H7 (cell line): ENCODE measurements around the gene ZNF438. TPM values are rescaled to one million over a fixed set of nuclear protein-coding genes. Genes with fewer than 3 reads are reported as not detected.
"Not testable (repeated sequence)": the region's sequence is repeated elsewhere in the genome, so short reads cannot be mapped to it uniquely, and the experiment has no call there.

ENCODE experiments used
- DNase-seq: peaks from one replicate; pipeline ENCODE4 v3.0.0; 2012
- H3K27me3 ChIP-seq: 2 replicates; pipeline ENCODE4 v1.6.0; 2011; ENCODE audit warnings: mild to moderate bottlenecking, low read length; ENCODE audit not compliant: control insufficient read depth, insufficient read depth
- H3K36me3 ChIP-seq: replicated peaks from 2 replicates; pipeline ENCODE4 v1.5.1; 2011; ENCODE audit warnings: low read length; ENCODE audit not compliant: control insufficient read depth, insufficient read depth
- H3K4me3 ChIP-seq: 2 replicates; pipeline ENCODE4 v1.5.1; 2011; ENCODE audit warnings: low read depth, mild to moderate bottlenecking, control low read depth, low read length, moderate library complexity; ENCODE audit not compliant: insufficient read depth
- total RNA-seq: library from RNA; depleted of rRNA; stranded (reverse); fragments of >200 nt; shearing (Covaris generic); gene quantifications from 2 replicates; pipeline ENCODE4 v1.2.3, GENCODE V29; 2014

ZNF438 gene
- total RNA-seq, 1 experiment from 2014 or later = 2.3 TPM

DNA sequence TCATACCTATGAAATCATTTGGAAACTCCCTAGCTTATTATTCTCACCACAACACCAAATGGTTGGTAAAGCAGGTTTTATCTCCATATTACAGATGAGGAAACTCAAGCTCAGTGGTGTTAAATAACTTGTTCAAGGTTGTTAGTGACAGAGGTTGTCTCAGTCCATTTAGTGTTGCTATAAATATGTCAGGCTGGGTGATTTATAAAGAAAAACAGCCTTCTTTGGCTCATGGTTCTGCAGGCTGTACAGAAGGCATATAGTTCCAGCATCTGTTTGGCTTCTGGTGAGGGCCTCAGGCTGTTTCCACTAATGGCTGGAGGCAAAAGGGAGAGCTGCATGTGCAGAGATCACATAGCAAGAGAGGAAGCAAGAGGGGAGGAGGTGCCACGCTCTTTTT is 96.6 kb downstream of the ZNF438 start:
- no peak for DNase-seq
- H3K27me3 ChIP-seq = no peaks in the 10 kb centered on the region
- no peaks in the 10 kb centered on the region for H3K36me3 ChIP-seq
- no peak overlapping the region for H3K4me3 ChIP-seq

DNA sequence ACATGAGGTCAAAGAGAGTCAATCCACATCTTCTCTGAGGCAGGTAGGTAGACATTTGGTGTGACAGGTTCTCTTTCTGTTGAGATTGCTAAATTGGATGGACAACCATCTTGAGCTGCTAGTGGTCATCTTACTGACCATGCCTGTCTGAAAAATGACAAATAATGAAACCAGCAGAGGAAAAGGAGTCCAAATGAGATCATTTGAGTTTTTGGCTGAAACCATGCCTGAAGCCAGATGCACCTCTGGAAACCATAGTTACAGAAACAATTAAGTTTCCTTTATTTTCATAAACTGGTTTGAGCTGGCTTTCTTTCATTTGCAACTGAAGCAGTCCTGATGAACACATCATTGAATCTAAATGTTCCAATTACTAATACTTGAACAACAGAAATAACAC is 100.6 kb downstream of the ZNF438 start:
- no peak for DNase-seq
- no peak overlapping the region for H3K4me3 ChIP-seq
- H3K27me3 ChIP-seq = no peaks in the 10 kb centered on the region
- no peaks in the 10 kb centered on the region for H3K36me3 ChIP-seq

DNA sequence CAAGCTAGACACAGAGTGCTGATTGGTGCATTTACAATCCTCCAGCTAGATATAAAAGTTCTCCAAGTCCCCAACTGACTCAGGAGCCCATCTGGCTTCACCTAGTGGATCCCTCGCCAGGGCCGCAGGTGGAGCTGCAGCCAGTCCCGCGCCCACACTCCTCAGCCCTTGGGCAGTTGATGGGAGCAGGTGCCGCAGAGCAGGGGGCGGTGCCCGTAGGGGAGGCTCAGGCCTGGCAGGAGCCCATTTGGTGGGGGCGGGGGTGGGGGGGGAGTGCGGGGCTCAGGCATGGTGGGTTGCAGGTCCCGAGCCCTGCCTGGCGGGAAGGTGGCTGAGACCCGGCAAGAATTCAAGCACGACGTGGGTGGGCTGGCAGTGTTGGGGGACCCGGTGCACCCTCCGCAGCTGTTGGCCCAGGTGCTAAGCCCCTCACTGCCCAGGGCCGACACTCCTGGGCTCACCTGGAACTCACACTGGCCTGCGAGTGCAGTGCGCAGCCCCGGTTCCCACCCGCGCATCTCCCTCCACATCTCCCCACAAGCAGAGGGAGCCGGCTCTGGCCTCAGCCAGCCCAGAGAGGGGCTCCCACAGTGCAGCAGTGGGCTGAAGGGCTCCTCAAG is 101.7 kb downstream of the ZNF438 start:
- H3K4me3 ChIP-seq = no peak overlapping the region
- H3K36me3 ChIP-seq = no peaks in the 10 kb centered on the region
- DNase-seq = no peak
- no peaks in the 10 kb centered on the region for H3K27me3 ChIP-seq

DNA sequence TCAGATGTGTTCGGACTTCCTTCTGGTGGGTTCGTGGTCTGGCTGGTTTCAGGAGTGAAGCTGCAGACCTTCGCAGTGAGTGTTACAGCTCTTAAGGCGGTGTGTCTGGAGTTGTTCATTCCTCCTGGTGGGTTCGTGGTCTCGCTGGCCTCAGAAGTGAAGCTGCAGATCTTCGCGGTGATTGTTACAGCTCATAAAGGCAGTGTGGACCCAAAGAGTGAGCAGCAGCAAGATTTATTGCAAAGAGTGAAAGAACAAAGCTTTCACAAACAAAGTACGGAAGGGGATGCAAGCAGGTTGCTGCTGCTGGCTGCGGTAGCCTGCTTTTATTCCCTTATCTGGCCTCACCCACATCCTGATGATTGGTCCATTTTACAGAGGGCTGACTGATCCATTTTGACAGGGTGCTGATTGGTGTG is 102.3 kb downstream of the ZNF438 start:
- H3K27me3 ChIP-seq, H3K4me3 ChIP-seq, H3K36me3 ChIP-seq, DNase-seq: not testable (repeated sequence)

DNA sequence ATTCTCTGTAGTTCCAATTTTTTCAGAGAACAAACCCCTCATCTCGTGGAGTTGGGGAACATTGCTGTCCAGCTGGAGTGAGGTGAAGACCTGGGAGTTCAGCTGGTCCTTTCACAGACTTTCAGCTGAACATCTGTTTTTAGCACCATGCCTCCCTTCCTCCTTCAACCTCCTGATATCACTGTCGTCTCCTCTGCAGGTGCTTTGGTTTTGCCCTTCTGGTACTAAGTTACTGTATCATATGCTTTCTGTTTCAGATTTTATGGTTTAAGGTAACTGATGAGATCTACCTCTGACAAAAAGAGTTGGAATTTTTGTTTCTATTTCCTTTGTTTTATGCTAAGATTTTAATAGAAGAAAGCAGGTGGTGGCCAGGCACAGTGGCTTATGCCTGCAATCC is 102.9 kb downstream of the ZNF438 start:
- Histone ChIP-seq H3K27me3 (no peaks in the 10 kb centered on the region), H3K36me3 (no peaks in the 10 kb centered on the region), H3K4me3 (no peak overlapping the region)
- DNase-seq = no peak

DNA sequence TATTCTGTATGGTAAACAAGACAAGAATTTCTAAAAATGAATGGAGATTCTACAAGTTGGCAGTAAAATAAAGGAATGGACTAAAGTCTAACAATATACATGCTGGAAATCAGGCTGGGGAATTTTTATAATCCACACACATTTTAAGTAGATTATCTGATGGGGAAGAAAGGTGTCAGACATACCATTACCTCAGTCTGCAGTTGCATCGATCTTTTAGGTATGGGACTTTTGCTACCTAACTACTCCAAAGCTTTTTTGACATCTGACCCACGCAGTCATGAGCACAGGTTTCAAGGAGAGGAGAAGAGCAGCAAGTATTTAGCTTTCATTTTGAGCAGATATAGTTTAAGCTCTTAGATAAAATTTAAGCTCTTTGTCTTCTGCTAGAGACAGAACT is 113.0 kb downstream of the ZNF438 start:
- DNase-seq = no peak
- Histone ChIP-seq H3K4me3 (no peak overlapping the region), H3K27me3 (no peaks in the 10 kb centered on the region), H3K36me3 (no peaks in the 10 kb centered on the region)

DNA sequence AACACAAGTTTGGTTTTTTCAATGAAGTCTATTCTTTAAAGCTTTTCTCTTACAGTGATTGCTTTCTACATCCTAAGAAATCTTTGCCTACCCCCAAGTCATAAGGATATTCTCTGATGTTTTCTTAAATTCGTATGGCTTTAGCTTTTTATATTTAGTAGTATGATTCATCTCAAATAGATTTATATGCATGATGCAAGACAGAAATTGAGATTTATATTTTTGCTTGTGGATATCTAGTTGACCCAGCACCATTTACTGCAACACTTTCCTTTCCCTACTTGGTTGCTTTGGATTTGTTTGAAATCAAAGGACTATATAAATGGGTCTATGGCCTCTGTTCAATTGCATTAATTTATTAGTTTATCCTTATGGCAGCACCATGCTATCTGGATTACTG is 113.9 kb downstream of the ZNF438 start:
- no peak for DNase-seq
- no peaks in the 10 kb centered on the region for H3K27me3 ChIP-seq
- H3K36me3 ChIP-seq = no peaks in the 10 kb centered on the region
- no peak overlapping the region for H3K4me3 ChIP-seq

DNA sequence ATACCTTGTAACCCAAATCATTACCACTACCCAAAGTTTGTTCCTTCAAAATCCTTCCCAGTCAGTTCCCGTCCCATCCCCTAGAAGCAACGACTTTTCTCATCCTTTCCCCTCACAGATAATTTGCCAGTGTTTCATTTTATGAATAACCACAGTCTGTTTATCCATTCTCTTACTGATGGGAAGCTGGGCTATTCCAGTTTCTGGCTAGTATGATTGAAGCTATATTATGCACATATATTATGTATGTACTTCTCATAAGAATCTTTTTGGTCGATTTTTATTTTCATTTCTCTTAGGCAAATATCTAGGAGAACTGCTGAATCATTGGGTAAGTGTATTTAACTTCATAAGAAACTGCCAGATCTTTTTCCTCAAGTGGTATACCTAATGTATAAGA is 114.6 kb downstream of the ZNF438 start:
- Histone ChIP-seq H3K27me3 (no peaks in the 10 kb centered on the region), H3K36me3 (no peaks in the 10 kb centered on the region), H3K4me3 (no peak overlapping the region)
- DNase-seq = no peak

DNA sequence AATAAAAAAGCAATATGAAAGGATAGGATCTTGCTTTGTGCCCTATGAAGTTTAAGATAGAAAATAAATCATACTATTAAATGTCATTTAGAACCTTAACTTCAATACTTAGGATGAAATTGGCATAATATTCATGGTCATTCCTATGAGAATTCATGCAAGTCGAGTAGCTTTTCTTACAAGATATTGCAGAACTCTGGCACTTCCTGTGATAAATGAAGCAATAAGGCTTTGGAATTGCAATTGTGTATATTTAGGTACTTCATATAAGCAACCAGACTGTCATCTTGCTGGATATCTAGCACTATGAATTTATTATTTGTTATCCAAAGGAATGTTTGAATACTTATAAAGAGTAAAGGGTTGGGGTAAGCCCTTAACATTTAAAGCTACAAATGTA is 116.5 kb downstream of the ZNF438 start:
- Histone ChIP-seq H3K27me3 (no peaks in the 10 kb centered on the region), H3K4me3 (no peak overlapping the region), H3K36me3 (no peaks in the 10 kb centered on the region)
- DNase-seq = no peak

DNA sequence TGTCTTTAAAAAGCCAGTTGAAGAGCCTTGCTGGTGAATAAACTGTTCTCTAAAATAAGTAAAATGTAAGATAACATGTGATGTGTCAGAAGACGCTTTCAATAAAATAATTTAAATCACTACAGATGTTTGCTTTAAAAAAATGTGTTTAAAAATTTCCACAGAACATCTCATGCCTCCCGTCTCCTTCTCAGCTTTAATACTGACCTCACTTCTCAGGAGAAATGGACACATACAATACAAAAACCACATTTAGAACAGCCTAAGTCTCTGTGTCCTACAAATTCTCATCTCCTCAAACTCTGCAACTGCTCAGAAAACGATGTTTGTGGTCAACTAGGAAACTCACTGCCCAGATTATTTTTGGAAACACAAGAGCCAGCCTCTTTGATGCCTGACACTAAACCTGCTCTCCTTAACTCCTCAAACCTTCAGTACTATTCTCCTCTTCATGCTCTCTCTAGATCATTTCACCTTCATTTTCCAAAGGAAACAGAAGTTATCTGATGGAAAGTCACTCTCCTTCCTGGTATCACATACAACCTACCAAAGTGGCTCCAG is 120.3 kb downstream of the ZNF438 start:
- Histone ChIP-seq H3K27me3 (no peaks in the 10 kb centered on the region), H3K4me3 (no peak overlapping the region), H3K36me3 (no peaks in the 10 kb centered on the region)
- no peak for DNase-seq

DNA sequence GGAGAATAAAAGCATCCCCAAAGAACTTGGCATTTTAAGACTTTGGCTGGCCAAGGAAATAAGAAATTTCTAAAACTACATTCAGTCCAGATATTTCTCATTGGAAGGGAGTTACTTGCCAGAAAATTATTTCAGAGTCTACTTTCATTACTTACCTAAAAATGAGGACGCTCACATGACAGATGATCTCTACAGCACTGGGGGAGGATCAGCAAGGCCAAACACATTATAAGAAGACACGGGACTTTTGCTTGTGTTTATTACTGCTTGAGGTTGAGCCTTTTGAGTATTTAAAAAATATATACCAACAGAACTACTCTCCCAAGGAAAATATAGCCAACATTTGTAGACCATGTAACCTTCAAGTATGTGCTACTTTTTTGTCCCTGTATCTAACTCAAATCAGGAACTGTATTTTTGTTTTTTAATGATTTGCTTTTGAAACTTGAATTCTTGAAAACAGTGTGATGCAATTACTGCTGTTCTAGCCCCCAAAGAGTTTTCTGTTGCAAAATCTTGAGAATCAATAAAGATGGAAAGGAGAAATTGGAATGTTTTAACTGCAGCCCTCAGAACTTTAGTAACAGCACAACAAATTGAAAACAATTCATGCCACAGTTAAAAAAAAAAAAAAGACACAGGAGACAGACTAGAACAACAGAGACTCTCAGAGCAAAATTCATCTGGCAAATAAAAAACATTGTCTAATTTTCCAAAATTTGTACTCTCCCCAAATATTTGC is 128.1 kb downstream of the ZNF438 start:
- no peaks in the 10 kb centered on the region for H3K36me3 ChIP-seq
- DNase-seq = no peak
- no peak overlapping the region for H3K4me3 ChIP-seq
- H3K27me3 ChIP-seq = no peaks in the 10 kb centered on the region

DNA sequence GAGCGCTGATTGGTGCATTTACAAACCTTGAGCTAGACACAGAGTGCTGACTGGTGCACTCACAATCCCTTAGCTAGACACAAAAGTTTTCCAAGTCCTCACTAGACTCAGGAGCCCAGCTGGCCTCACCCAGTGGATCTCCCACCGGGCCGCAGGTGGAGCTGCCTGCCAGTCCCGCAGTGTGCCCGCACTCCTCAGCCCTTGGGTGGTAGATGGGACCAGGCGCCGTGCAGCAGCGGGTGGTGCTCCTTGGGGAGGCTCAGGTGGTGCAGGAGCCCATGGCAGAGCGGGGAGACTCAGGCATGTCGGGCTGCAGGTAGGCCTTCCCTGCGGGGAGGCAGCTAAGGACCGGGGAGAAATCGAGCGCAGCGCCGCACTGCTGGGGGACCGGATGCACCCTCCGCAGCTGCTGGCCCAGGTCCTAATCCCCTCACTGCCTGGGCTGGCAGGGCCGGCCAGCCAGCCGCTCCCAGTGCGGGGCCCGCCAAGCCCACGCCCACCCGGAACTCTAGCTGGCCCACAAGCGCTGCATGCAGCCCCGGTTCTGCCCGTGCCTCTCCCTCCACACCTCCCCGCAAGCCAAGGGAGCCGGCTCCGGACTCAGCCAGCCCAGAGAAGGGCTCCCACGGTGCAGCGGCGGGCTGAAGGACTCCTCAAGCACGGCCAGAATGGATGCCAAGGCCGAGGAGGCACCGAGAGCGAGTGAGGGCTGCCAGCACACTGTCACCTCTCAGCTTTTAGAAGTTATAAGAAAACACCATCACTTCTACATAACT is 128.9 kb downstream of the ZNF438 start:
- no peaks in the 10 kb centered on the region for H3K27me3 ChIP-seq
- DNase-seq = no peak
- no peaks in the 10 kb centered on the region for H3K36me3 ChIP-seq
- H3K4me3 ChIP-seq = no peak overlapping the region

DNA sequence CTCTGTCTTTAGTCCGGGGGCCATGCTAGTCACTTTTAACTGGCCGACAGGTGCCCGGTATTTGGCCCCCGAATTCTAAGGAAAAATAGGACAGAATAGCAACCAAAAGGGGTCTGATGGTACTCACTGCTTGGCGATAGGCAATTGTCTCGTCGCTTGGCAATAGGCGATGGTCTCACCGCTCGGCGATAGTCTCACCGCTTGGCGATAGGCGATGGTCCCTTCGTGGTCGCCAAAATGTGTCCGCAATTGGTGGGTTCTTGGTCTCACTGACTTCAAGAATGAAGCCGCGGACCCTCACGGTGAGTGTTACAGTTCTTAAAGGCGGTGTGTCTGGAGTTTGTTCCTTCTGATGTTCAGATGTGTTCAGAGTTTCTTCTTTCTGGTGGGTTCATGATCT is 130.2 kb downstream of the ZNF438 start:
- not testable (repeated sequence) for H3K4me3 ChIP-seq, H3K27me3 ChIP-seq, H3K36me3 ChIP-seq, DNase-seq

DNA sequence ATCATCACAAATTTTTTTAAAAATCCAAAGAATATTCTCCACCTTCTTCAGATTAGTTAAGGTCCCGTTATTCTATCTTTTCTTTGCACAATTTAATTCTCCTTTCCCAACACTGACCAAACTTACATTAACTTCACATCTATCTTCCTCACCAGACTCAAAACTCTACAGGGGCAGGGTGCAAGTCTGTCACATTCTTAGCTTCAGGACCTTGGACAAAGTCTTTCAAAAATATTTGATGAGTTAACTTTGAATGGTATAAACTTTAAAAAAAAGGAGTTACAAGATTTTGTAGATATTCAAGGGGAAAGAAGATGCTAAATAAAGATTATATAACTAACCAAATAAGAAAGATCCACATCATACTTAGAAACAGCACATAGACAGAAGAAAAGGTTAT is 132.7 kb downstream of the ZNF438 start:
- Histone ChIP-seq H3K27me3 (no peaks in the 10 kb centered on the region), H3K36me3 (no peaks in the 10 kb centered on the region), H3K4me3 (no peak overlapping the region)
- no peak for DNase-seq

DNA sequence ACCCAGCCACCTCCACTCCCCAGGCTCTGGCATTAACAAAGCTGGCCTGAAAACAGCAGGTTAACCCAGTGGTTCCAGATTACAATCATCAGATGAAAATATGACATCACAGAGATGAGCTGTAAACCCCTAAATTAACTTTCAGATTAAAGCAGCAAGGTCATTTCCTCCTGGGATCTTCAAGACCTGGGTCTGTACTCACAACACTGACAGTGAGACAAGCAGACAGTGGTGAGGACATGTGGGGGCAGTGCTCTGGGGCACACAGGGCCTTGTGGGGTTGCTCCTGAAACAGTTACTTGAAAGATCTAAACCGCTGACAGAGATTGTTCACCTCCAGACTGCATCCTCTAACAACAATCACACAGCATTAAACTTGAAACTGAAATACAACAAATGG is 134.1 kb downstream of the ZNF438 start:
- H3K36me3 ChIP-seq = no peaks in the 10 kb centered on the region
- no peaks in the 10 kb centered on the region for H3K27me3 ChIP-seq
- H3K4me3 ChIP-seq = no peak overlapping the region
- DNase-seq = no peak
